ENCODE measurements around the gene HGD.
"Not testable (repeated sequence)": the region's sequence is repeated elsewhere in the genome, so short reads cannot be mapped to it uniquely, and the experiment has no call there.

The HGD gene

DNA sequence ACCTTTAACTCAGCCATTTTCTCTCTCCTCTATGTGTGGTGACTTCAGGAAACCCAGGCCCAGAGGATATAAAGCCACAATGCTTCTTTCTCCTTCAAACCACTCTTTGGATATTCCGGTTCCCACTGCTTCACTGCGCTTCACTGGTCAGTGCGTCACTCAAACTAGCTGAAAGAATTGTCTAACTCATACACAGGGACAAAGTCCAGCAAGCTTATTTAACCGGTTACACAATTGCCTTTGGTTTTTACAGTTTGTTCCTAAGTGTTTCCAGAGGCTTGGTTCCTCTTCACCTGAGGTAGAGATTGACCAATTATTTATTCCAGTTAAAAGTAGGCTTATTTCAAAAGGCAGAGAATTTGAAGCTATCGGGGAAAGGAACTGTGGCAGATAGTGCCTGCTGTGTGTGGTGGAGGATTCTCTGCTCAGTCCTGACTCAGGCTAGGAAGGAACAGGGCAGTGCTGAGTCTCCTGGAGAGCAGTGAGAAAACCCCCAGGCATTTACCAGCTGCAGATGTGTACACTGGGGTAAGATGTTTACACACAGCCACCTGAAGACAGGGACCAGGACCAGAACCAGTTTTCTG is at the start of gene HGD:
TSS of gene HGD (minus strand) at position 145 of the 587 bp plus-strand sequence. CDS start at position 17, 128 bp downstream.
- no peak for DNase-seq

- no peak for DNase-seq
Measured at GRCh38 chr3:120730576-120731542, 48.8 kb upstream of the HGD start.

DNA sequence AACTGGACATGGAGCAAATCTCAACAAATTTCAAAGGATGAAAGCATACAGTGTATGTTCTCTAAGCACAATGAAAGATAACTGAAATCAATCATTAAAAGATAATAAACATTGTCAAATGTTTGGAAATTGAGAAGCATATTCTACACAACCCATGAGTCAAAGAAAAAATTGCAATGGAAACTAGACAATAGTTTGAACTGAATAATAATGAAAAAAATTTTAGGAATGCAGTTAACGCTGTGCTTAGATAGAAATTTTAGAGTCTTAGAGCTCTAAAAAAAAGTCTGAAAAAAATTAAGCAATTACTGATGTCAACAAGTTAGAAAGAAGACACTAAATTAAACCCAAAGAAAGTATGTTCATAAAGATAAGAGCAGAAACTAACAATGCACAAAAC is 44.8 kb upstream of the HGD start:
- DNase-seq, result no peak

- DNase-seq, result not testable (repeated sequence)
Measured at GRCh38 chr3:120719167-120719834, 37.3 kb upstream of the HGD start.

GRCh38 chr3:120713262-120713661 is 31.2 kb upstream of the HGD start:
- DNase-seq, result no peak

GRCh38 chr3:120710369-120710768 is 28.3 kb upstream of the HGD start:
- no peak for DNase-seq

DNA sequence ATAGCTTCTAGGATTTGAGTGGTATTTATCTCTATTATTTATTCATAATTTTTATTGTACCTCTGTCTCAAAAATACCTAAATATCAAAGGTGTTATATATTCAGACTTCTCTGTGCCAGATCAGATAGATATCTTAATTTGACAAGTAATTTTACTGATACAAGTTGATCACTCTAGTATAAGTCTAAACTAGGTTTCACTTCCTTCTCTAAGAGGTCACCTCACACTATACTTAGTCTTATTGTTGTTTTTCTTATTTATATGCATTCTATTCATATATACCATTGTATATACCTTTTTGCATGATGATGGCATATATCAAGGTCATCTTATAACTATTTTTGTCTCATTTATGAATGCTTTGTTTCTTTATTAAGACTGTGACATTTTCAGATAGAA is 26.4 kb upstream of the HGD start:
- DNase-seq, result no peak

DNA sequence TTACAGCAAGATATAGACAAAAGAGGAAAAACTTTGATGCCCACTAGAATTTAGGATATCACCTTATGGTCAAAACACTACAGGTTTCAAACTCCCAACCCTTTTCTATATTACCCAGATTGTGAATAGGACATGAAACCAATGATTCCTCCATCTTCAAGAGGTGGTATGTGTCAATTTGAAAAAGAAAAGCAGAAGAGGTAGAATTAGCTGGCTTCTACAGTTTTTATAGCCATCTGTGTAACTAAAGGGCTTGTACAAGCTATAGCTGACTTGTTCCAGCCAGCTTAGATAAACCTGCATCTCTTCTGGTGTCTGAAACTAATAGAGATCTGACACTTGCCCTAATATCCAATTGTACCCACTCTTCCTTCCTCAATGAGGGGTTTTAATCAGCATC is 24.9 kb upstream of the HGD start:
- no peak for DNase-seq

GRCh38 chr3:120705884-120706582 is 24.0 kb upstream of the HGD start:
- no peak for DNase-seq

DNA sequence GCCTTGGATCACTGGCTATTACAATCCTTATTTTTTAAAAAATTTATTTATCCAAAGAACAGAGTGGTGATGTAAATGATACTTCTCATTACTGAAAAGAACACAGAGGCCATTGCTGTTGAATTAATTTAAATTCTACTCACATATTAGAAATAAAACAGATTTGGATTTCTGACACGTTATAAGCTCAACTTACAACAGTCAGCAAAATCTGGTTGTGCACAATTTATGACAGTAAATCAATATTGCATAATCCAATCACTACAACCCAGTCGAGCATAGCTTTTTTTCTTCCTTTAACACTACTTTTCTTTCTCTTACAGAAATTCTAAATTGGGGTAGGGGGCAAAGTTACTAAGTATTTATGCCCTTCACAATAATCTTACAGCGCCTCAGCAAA is 17.3 kb upstream of the HGD start:
- DNase-seq, result no peak

- DNase-seq, result no peak
Measured at GRCh38 chr3:120693439-120694171, 11.6 kb upstream of the HGD start.

DNA sequence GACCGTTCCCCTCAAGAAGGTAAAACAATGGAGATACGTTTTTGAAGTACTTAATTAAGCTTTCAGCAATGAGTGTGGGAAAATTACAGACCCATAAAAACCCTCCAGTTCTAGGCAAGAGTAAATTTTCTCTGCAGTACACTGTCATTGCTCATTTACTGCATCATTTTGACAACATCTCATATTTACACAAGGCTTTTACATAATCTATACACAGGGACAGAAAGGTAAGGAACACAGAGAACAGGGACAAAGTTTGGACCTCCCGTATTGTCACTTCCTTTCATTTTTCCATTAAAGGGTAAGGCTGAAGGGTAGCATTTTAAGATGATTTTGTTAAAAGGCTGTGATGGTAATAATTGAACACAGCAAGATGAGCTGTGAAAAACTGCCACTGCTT is 7.4 kb upstream of the HGD start:
- no peak for DNase-seq

- DNase-seq, result no peak
Measured at GRCh38 chr3:120688121-120688520, 6.1 kb upstream of the HGD start.

DNA sequence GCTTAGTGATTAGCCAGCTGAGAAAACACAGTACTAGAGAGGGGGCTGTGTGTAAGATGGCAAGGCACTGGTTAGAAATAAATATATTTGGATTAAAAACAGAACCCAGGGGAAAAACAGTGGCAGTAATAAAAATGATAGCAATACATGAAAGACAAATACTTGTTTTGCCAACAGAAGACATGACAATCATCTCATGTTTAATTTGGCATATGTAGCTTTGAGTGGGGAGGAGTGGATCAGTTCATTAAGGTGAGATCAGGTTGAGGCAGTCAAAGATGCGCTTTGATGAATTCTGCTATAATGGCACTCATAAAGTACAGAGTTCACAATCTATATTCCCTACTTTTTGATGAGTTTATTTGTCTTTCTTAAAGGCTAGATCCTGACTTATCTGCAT is 3.4 kb upstream of the HGD start:
- no peak for DNase-seq

- no peak for DNase-seq
Measured at GRCh38 chr3:120684896-120685295, 2.9 kb upstream of the HGD start.

GRCh38 chr3:120683671-120684301 is 1.7 kb upstream of the HGD start:
- DNase-seq, result no peak

DNA sequence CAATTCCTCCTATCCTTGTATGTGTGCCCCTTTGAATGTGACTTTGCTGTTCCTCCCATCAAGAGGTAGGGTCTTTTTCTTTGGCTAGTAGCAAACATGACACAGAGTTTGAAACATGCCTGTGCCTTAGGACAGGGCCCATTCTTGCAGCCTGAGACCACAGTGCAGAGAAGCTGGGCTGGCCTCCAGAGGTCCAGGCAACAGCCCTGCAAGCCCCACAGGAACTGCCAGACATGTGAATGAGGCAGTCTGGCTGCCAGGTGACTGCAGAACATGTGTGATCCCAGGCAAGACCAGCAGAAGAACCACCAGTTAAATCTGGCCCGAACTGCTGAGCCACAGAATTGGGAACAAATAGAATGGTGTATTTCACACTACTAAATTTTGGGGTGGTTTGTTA is 1.2 kb upstream of the HGD start:
- no peak for DNase-seq

GRCh38 chr3:120681506-120682038 is 467 bp downstream of the HGD start:
- no peak for DNase-seq

DNA sequence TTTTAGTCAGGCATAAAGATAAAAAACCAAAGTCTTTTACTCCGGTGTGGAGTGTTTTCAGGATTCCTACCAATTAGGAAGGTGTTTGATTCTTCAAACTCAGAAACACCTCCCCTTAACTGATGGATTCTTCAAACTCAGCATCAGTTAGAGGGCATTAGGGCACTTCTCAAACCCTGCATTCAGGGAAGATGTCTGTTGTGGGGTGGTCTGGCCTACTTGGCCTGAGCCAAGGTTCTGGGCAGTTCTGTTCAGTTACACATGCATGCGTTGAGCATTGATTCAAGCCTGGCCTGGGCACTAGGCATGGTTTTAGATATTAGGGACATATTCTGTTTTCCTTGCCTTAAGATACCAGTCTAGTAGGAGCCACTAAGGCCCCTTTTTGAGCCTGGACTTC is 1.0 kb downstream of the HGD start:
- DNase-seq, result no peak

- no peak for DNase-seq
Measured at GRCh38 chr3:120680193-120680894, 1.7 kb downstream of the HGD start.

DNA sequence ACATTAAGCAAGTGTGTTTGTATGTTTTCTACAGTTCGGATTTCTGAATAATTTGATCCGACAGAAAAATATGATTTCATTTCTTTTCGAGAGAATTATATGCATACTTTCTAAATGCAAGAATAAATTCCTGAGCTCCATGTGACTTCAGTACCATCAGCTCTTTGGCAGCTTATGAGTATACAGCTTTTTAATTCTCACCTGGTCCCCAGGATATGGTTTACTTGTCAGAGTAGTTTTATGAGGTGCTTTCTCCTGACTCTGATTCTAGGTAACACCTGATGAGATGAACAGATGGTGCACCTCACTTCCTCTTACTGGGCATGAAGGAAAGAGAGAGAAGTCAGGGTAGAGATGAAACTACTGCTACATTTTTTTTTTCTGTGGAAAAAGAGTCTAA is 3.1 kb downstream of the HGD start:
- no peak for DNase-seq

All from NCI-H1092 treated with DMSO at 0.1 percent for 48 hours (cell line).